AG04450 (cell line): ENCODE measurements around the gene EDN1. TPM values are rescaled to one million over a fixed set of nuclear protein-coding genes. Genes with fewer than 3 reads are reported as not detected.

ENCODE experiments used
- CTCF ChIA-PET: fragments of 300-600, 350-600 bp; formaldehyde crosslinking; extraction: SDS; loops from one replicate; lab custom pipeline; 2022; ENCODE audit warnings: antibody characterized with exemption, inconsistent platforms; lab: Charles Lee
- POLR2A ChIA-PET: fragments of 350-600 bp; formaldehyde crosslinking; extraction: SDS; loops from one replicate; lab custom pipeline; 2021; ENCODE audit warnings: antibody characterized with exemption, inconsistent platforms; lab: Yijun Ruan, JAX
- DNase-seq: peaks from one replicate; pipeline ENCODE4 v3.0.0-alpha.2; 2011; ENCODE audit warnings: low read depth, low spot score
- H3K27ac ChIP-seq: one replicate; pipeline ENCODE4 v1.5.1; 2012; ENCODE audit warnings: low read depth, low read length, control low read depth
- H3K27me3 ChIP-seq: one replicate; pipeline ENCODE4 v1.6.0; 2012; ENCODE audit warnings: low read length; ENCODE audit not compliant: control insufficient read depth, insufficient read depth
- H3K4me3 ChIP-seq: 2 replicates; pipeline ENCODE4 v1.5.1; 2011; ENCODE audit warnings: mild to moderate bottlenecking, low read depth, low read length, control low read depth
- H3K9me3 ChIP-seq: 2 replicates; pipeline ENCODE4 v1.5.1; 2012; ENCODE audit warnings: low read length; ENCODE audit not compliant: control insufficient read depth, insufficient read depth
- CTCF ChIP-seq: IDR thresholded peaks from 2 replicates; pipeline ENCODE4 v1.5.1; 2011; ENCODE audit warnings: low read depth, low read length, control low read depth, inconsistent platforms
- polyA plus RNA-seq: library from polyadenylated mRNA; depleted of rRNA; stranded (reverse); fragments of >200 nt; gene quantifications from 2 replicates; pipeline ENCODE4 v1.2.3, GENCODE V29; 2011

The EDN1 gene
- polyA plus RNA-seq, 1 experiment, result 2.1 TPM

- Histone ChIP-seq H3K27me3 (no peaks in the 10 kb centered on the region), H3K27ac (no peak overlapping the region), H3K9me3 (no peaks in the 10 kb centered on the region; the same call in 1 of the 2 replicates), H3K4me3 (no peak overlapping the region)
- ChIA-PET POLR2A (no interaction called here), CTCF (interaction anchor here (0.6 to 1.1 kb wide), 2 partner anchors 36 to 278 kb away, joined by 3 to 4 read pairs; no protein-coding TSS in a partner anchor)
- no peak for DNase-seq
- no peak for TF ChIP-seq CTCF
These were observed 35.7 kb downstream of the EDN1 start for GRCh38 chr6:12325872-12326271.

- Histone ChIP-seq H3K27me3 (no peaks in the 10 kb centered on the region), H3K4me3 (no peak overlapping the region), H3K27ac (no peak overlapping the region), H3K9me3 (no peaks in the 10 kb centered on the region; the same call in 1 of the 2 replicates)
- no peak for TF ChIP-seq CTCF
- no peak for DNase-seq
- POLR2A ChIA-PET, result no interaction called here
- CTCF ChIA-PET, result no interaction called here
These were observed 37.2 kb downstream of the EDN1 start for GRCh38 chr6:12327391-12327790.

GRCh38 chr6:12327988-12328387, 37.8 kb downstream of the EDN1 start:
- no peaks in the 10 kb centered on the region; the same call in 1 of the 2 replicates for H3K9me3 ChIP-seq
- no peaks in the 10 kb centered on the region for H3K27me3 ChIP-seq
- no peak for DNase-seq
- no peak overlapping the region for H3K4me3 ChIP-seq
- no peak for TF ChIP-seq CTCF
- CTCF ChIA-PET, result no interaction called here
- H3K27ac ChIP-seq, result no peak overlapping the region
- POLR2A ChIA-PET, result no interaction called here

- no peak for TF ChIP-seq CTCF
- Histone ChIP-seq H3K27ac (no peak overlapping the region), H3K9me3 (no peaks in the 10 kb centered on the region; the same call in 1 of the 2 replicates), H3K27me3 (no peaks in the 10 kb centered on the region), H3K4me3 (no peak overlapping the region)
- DNase-seq, result no peak
- CTCF ChIA-PET, result no interaction called here
- POLR2A ChIA-PET, result no interaction called here
These were observed 38.5 kb downstream of the EDN1 start for GRCh38 chr6:12328701-12329100.

- POLR2A ChIA-PET, result no interaction called here
- H3K27me3 ChIP-seq, result no peaks in the 10 kb centered on the region
- H3K27ac ChIP-seq, result no peak overlapping the region
- no peak for TF ChIP-seq CTCF
- H3K9me3 ChIP-seq, result no peaks in the 10 kb centered on the region
- CTCF ChIA-PET, result interaction anchor here (0.6 to 1.1 kb wide), 4 partner anchors 16 to 272 kb away, joined by 3 to 4 read pairs (median 3); no protein-coding TSS in a partner anchor
- H3K4me3 ChIP-seq, result no peak overlapping the region
- DNase-seq, result no peak
These were observed 41.3 kb downstream of the EDN1 start for GRCh38 chr6:12331474-12331873.
